HepG2 (cell line): ENCODE data around the gene JAK1. TPM values are rescaled to one million over a fixed set of nuclear protein-coding genes. Genes with fewer than 3 reads are reported as not detected.
A peak's percentile ranks its signal among the peaks of the same experiment; 100 is the strongest.

Experiments
- ATAC-seq: fragments of 200-7000 bp; cut with Tn5 transposase; 3 replicates; pipeline ENCODE4 v1.9.1; 2020; ENCODE audit warnings: mild to moderate bottlenecking, moderate library complexity
- BruUV-seq: library from RNA; stranded (reverse); fragments of 400-500 nt; replicated peaks from 2 replicates; lab custom pipeline; 2021; lab: Mats Ljungman, UMichigan
- CTCF ChIA-PET: fragments of 300-600 bp; formaldehyde crosslinking; extraction: SDS; loops from one replicate; lab custom pipeline; 2021; ENCODE audit warnings: low total read pairs, inconsistent platforms, low intra/inter-chr PET ratio; lab: Yijun Ruan, JAX
- POLR2A ChIA-PET: fragments of 350-600 bp; sonication (Branson Sonifier 250); formaldehyde crosslinking; loops from one replicate; lab custom pipeline; 2020; ENCODE audit warnings: antibody characterized with exemption, inconsistent platforms; lab: Yijun Ruan, JAX
- DNase-seq: peaks from one replicate; pipeline ENCODE4 v3.0.0-alpha.2; 2015; ENCODE audit warnings: low spot score
- FAIRE-seq: peaks from 3 replicates; lab custom pipeline; 2011; peaks lifted over from hg19 to GRCh38; lab: Jason Lieb, UNC
- H2AFZ ChIP-seq: one replicate; pipeline ENCODE4 v1.6.1; 2011; ENCODE audit warnings: low read length, inconsistent platforms
- H3K27ac ChIP-seq: fragments of 300-600 bp; 3 replicates; pipeline ENCODE4 v1.8.0; 2011; ENCODE audit warnings: mixed run types, mild to moderate bottlenecking, mixed read lengths, low read length, inconsistent platforms; ENCODE audit not compliant: insufficient read depth; ENCODE audit errors: extremely low read length
- H3K27me3 ChIP-seq, 2 experiments: fragments of 200-600 bp in 1 of 2; 2 replicates in 1 of 2; 3 replicates in 1 of 2; pipeline versions ENCODE4 v1.6.0 to v1.8.0; 2011; ENCODE audit warnings: low read length in 2 of 2, mild to moderate bottlenecking in 2 of 2, moderate library complexity in 2 of 2, inconsistent platforms in 1 of 2; ENCODE audit not compliant: insufficient read depth in 2 of 2, control insufficient read depth in 1 of 2
- H3K36me3 ChIP-seq, 2 experiments: fragments of 200-600 bp in 1 of 2; replicated peaks in 1 of 2; 2 replicates in 1 of 2; 3 replicates in 1 of 2; pipeline versions ENCODE4 v1.5.1 to v1.8.0; 2011; ENCODE audit warnings: low read length in 2 of 2, inconsistent platforms in 1 of 2; ENCODE audit not compliant: insufficient read depth in 2 of 2, control insufficient read depth in 1 of 2
- H3K4me1 ChIP-seq: 2 replicates; pipeline ENCODE4 v1.5.1; 2012; ENCODE audit warnings: low read length, inconsistent platforms; ENCODE audit not compliant: insufficient read depth
- H3K4me2 ChIP-seq: 2 replicates; pipeline ENCODE4 v1.6.0; 2011; ENCODE audit warnings: low read depth, low read length, inconsistent platforms
- H3K4me3 ChIP-seq, 3 experiments: fragments of 200-600 bp in 1 of 3; sonication (generic), shearing (Covaris generic) in 1 of 3; replicated peaks in 1 of 3; 2 replicates each; pipeline ENCODE4 v1.5.1; 2011 to 2016; ENCODE audit warnings: low read length in 3 of 3, inconsistent platforms in 2 of 3, low read depth in 2 of 3, mild to moderate bottlenecking in 2 of 3, control low read depth in 1 of 3, mixed read lengths in 1 of 3; ENCODE audit not compliant: insufficient read depth in 1 of 3
- H3K79me2 ChIP-seq: one replicate; pipeline ENCODE4 v1.6.1; 2011; ENCODE audit warnings: low read length, inconsistent platforms; ENCODE audit not compliant: insufficient read depth
- H3K9ac ChIP-seq: 2 replicates; pipeline ENCODE4 v1.6.0; 2011; ENCODE audit warnings: mild to moderate bottlenecking, low read depth, low read length, inconsistent platforms; ENCODE audit not compliant: insufficient read depth
- H3K9me3 ChIP-seq: 2 replicates; pipeline ENCODE4 v1.5.1; 2012; ENCODE audit warnings: mild to moderate bottlenecking, low read length
- H4K20me1 ChIP-seq: 2 replicates; pipeline ENCODE4 v1.6.0; 2011; ENCODE audit warnings: inconsistent platforms, mild to moderate bottlenecking, low read length, moderate library complexity; ENCODE audit not compliant: insufficient read depth
- WGBS: methylation state at CpG from one replicate; pipeline ENCODE4 v1.1.6; 2017; ENCODE audit warnings: low lambda C conversion rate; 5-methylcytosine and 5-hydroxymethylcytosine counted together
- in situ Hi-C: cut with HindIII; loops from 2 replicates; pipeline ENCODE4 v1.10.0; 2017; ENCODE audit warnings: low pct_unique_long_range_greater_than_20kb; ENCODE audit not compliant: extremely low pct_ligation_motif_present
- intact Hi-C: fragments of 100-400 bp; cut with micrococcal nuclease; formaldehyde crosslinking; loops from one replicate; pipeline ENCODE4 v1.10.0; 2022; ENCODE audit not compliant: unreplicated experiment
- polyA plus RNA-seq, 8 experiments: library from polyadenylated mRNA; depleted of rRNA in 3 of 8; stranded (reverse) in 7 of 8; unstranded in 1 of 8; fragments of >200 nt; fragmentation: Illumina TruSeq in 4 of 8; extraction: Trizol in 4 of 8; gene quantifications; 2 replicates each; pipeline versions ENCODE4 v1.2.1 to v1.2.3, GENCODE V29; 2011 to 2016; ENCODE audit warnings: low read depth in 4 of 8, missing spikeins in 1 of 8, mixed read lengths in 1 of 8; ENCODE audit not compliant: insufficient read depth in 1 of 8
- total RNA-seq, 5 experiments: library from RNA; depleted of rRNA; stranded (reverse); fragments of >200 nt; fragmentation: Illumina TruSeq; extraction: Trizol; gene quantifications; 2 replicates each; pipeline ENCODE4 v1.2.3, GENCODE V29; 2016; ENCODE audit warnings: low read depth in 1 of 5
- TF ChIP-seq, protein P1 (sequence below): sonication (generic); formaldehyde crosslinking; IDR thresholded peaks from 2 replicates; pipeline ENCODE4 v1.5.0; 2020; ENCODE audit warnings: mild to moderate bottlenecking, missing genetic modification reagents, borderline replicate concordance
- TF ChIP-seq, protein P2 (sequence below), 2 experiments: fragments of 450-650 bp in 1 of 2; sonication (generic) in 1 of 2; formaldehyde crosslinking in 1 of 2; IDR thresholded peaks; 2 replicates each; pipeline versions ENCODE4 v1.6.1 to v1.8.0; 2016 to 2022; ENCODE audit warnings: antibody characterized with exemption in 1 of 2, mild to moderate bottlenecking in 1 of 2, missing genetic modification reagents in 1 of 2
- TF ChIP-seq, protein P3 (sequence below), 2 experiments: sonication (generic) in 1 of 2; formaldehyde crosslinking in 1 of 2; IDR thresholded peaks; 2 replicates each; pipeline versions ENCODE4 v1.6.1 to v1.9.0; 2014 to 2022; ENCODE audit warnings: antibody characterized with exemption in 1 of 2, borderline replicate concordance in 1 of 2, inconsistent platforms in 1 of 2, low read depth in 1 of 2, missing genetic modification reagents in 1 of 2

The JAK1 gene
- total and polyA plus RNA-seq, 2 of the 13 experiments (the other 11 are each of a cell fraction or from before 2014, with no cell fraction given) = 23.9 to 42.4 TPM

DNA sequence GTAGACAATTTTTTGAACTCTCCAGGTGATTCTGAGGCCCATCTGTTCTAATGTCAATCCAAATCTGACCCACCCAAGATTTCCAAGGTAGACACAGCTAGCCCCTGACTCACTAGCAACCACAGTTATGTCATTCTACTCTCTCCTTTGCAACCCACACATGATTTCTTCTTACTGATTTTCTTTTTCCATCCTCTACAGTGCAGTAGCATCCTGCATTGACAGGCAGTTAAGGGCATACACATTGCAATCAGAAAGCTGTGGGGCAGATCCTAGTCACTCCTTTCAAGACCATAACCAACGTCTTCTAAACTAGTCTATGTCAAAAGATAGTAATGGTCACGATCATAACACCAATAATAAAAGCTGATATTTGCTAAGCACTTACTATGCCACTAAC lies 54.2 kb downstream of the JAK1 start:
- Histone ChIP-seq H3K79me2 (peaks cover 81% of the 10 kb centered on the region), H2AFZ (no peak overlapping the region), H4K20me1 (no peaks in the 10 kb centered on the region), H3K4me2 (no peak overlapping the region), H3K9me3 (no peaks in the 10 kb centered on the region), H3K27me3 (no peaks in the 10 kb centered on the region), H3K36me3 (no peaks in the 10 kb centered on the region), H3K9ac (no peak overlapping the region), H3K27ac (peak overlapping the region; percentile 71), H3K4me3 (no peak overlapping the region), H3K4me1 (peaks cover 99% of the 10 kb centered on the region)
- WGBS = 88% methylated on average over 2 of the region's 2 CpGs
- CTCF ChIA-PET = no interaction called here
- TF ChIP-seq, protein P1, sequence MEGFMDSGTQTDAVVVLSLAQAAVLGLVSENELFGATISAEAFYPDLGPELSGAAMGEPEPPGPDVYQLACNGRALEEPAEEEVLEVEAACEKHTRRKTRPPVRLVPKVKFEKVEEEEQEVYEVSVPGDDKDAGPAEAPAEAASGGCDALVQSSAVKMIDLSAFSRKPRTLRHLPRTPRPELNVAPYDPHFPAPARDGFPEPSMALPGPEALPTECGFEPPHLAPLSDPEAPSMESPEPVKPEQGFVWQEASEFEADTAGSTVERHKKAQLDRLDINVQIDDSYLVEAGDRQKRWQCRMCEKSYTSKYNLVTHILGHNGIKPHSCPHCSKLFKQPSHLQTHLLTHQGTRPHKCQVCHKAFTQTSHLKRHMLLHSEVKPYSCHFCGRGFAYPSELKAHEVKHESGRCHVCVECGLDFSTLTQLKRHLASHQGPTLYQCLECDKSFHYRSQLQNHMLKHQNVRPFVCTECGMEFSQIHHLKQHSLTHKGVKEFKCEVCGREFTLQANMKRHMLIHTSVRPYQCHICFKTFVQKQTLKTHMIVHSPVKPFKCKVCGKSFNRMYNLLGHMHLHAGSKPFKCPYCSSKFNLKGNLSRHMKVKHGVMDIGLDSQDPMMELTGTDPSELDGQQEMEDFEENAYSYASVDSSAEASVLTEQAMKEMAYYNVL (CRISPR knock-in tag) = no peak
- TF ChIP-seq, protein P2, sequence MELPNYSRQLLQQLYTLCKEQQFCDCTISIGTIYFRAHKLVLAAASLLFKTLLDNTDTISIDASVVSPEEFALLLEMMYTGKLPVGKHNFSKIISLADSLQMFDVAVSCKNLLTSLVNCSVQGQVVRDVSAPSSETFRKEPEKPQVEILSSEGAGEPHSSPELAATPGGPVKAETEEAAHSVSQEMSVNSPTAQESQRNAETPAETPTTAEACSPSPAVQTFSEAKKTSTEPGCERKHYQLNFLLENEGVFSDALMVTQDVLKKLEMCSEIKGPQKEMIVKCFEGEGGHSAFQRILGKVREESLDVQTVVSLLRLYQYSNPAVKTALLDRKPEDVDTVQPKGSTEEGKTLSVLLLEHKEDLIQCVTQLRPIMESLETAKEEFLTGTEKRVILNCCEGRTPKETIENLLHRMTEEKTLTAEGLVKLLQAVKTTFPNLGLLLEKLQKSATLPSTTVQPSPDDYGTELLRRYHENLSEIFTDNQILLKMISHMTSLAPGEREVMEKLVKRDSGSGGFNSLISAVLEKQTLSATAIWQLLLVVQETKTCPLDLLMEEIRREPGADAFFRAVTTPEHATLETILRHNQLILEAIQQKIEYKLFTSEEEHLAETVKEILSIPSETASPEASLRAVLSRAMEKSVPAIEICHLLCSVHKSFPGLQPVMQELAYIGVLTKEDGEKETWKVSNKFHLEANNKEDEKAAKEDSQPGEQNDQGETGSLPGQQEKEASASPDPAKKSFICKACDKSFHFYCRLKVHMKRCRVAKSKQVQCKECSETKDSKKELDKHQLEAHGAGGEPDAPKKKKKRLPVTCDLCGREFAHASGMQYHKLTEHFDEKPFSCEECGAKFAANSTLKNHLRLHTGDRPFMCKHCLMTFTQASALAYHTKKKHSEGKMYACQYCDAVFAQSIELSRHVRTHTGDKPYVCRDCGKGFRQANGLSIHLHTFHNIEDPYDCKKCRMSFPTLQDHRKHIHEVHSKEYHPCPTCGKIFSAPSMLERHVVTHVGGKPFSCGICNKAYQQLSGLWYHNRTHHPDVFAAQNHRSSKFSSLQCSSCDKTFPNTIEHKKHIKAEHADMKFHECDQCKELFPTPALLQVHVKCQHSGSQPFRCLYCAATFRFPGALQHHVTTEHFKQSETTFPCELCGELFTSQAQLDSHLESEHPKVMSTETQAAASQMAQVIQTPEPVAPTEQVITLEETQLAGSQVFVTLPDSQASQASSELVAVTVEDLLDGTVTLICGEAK (IDR thresholded peaks at IDR 0.05) = no peak
- TF ChIP-seq, protein P2 (CRISPR knock-in tag; IDR thresholded peaks at IDR 0.05) = no peak
- TF ChIP-seq, protein P3, sequence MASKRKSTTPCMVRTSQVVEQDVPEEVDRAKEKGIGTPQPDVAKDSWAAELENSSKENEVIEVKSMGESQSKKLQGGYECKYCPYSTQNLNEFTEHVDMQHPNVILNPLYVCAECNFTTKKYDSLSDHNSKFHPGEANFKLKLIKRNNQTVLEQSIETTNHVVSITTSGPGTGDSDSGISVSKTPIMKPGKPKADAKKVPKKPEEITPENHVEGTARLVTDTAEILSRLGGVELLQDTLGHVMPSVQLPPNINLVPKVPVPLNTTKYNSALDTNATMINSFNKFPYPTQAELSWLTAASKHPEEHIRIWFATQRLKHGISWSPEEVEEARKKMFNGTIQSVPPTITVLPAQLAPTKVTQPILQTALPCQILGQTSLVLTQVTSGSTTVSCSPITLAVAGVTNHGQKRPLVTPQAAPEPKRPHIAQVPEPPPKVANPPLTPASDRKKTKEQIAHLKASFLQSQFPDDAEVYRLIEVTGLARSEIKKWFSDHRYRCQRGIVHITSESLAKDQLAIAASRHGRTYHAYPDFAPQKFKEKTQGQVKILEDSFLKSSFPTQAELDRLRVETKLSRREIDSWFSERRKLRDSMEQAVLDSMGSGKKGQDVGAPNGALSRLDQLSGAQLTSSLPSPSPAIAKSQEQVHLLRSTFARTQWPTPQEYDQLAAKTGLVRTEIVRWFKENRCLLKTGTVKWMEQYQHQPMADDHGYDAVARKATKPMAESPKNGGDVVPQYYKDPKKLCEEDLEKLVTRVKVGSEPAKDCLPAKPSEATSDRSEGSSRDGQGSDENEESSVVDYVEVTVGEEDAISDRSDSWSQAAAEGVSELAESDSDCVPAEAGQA (IDR thresholded peaks at IDR 0.05; ENCODE audit: low read depth) = no peak
- TF ChIP-seq, protein P3 (CRISPR knock-in tag; IDR thresholded peaks at IDR 0.05; ENCODE audit: borderline replicate concordance) = no peak
- ATAC-seq (no peak), DNase-seq (no peak), FAIRE-seq (no peak)
- intact Hi-C loops (no loop called here), in situ Hi-C loops (no loop called here)
- POLR2A ChIA-PET = interaction anchor here (1.6 kb wide), 1 partner anchor 54 kb away, joined by 7 read pairs; the partner anchor contains the start of gene JAK1
- no TSS peak for BruUV-seq
